GM18508 (cell line): Measurements from ENCODE around the gene SLC6A6.
A peak's percentile ranks its signal among the peaks of the same experiment; 100 is the strongest.

Experiments
- ATAC-seq: cut with Tn5 transposase; IDR thresholded peaks from one replicate; pipeline ENCODE4 v1.9.1; 2021; ENCODE audit warnings: moderate number of reproducible peaks; ENCODE audit not compliant: insufficient read depth, unreplicated experiment

SLC6A6 gene

GRCh38 chr3:14414846-14415464, 12.5 kb downstream of the SLC6A6 start:
- no peak for ATAC-seq

GRCh38 chr3:14415501-14415900, 13.1 kb downstream of the SLC6A6 start:
- ATAC-seq = no peak

DNA sequence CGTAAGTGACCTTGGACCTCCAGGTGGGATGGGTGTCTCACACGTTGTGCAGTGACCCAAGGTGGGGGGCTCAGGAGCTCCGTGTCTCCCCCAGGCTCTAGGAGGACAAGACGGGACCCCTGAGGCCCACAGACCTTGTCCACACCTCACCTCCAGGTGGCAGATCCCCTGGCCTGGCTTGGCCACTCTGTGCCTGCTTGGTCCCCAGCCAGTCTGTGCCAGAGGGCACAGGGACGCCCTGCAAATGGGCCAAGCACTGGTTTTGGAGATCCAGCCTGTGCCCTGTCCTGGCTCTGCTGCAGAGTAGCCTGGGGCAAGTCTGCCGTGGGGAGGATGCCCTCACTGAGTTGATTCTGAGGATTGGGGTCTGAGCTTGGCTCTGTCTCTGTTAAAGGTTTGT, 14.0 kb downstream of the SLC6A6 start:
- no peak for ATAC-seq

DNA sequence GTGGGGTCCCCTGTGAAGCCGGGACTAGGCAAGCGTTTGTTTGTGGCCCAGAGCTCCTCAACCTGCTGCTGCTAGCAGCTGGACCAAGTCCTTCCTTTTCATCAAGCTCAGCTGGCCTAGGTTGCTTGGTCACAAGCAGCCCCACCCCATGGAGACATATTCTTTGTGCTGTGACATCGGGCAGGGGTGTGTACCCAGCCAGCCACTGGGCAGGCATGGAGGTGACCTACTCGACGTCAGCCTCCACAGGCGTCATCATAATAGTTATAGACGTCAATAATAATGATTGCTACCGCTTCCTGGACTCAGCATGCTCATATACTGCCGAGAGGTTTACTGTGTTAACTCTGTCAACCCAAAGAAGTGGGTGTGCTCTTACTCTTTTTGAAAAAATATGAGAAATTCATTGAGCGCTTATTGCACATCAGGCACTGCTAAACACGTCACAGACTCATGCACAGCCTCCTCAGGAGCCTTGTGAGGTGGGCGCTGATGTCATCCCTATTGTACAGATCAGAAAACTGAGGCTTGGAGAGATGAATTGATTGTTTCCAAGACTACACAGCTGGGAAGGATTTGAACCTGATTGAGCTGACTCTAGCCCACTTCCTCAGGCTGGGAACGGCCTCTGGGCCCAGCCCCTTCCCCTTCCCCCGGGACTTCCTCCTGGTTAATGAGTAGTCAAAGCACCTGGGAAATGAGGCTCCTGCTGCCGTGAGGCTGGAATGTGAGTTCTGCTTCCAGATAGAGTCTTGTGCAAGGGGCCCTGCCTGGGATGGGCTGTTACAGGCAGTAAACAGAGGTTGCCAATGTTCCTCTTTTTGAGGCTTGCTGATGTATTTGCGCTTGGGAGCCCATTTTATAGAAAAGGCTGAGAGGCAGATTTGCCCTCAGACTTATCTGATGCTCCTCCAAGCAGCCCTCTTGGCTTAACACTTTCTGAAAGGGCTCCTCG, 16.2 kb downstream of the SLC6A6 start:
- ATAC-seq = no peak

GRCh38 chr3:14422016-14422963, 19.9 kb downstream of the SLC6A6 start:
- no peak for ATAC-seq

- ATAC-seq = no peak
These were observed 20.9 kb downstream of the SLC6A6 start for GRCh38 chr3:14423197-14423743.

DNA sequence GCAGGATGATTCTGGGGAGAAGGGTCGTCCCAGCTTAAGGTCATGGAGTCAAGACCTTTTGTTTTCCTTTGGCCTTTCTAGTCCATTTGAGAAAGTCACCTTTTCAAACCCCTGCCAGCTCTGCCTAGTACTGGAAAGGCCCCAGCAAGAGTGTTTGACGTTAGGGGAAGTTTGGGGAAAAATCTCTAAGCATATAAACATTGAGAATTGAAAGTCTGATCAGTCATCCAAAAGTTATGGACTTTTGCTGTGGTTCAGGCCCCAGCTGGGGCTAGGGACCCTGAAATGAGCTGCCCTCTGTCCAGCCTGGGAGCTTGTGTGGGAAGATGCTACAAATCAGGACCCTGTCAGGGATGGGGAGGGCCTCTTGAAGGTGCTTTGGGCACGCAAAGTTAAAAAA, 21.6 kb downstream of the SLC6A6 start:
- ATAC-seq = no peak

DNA sequence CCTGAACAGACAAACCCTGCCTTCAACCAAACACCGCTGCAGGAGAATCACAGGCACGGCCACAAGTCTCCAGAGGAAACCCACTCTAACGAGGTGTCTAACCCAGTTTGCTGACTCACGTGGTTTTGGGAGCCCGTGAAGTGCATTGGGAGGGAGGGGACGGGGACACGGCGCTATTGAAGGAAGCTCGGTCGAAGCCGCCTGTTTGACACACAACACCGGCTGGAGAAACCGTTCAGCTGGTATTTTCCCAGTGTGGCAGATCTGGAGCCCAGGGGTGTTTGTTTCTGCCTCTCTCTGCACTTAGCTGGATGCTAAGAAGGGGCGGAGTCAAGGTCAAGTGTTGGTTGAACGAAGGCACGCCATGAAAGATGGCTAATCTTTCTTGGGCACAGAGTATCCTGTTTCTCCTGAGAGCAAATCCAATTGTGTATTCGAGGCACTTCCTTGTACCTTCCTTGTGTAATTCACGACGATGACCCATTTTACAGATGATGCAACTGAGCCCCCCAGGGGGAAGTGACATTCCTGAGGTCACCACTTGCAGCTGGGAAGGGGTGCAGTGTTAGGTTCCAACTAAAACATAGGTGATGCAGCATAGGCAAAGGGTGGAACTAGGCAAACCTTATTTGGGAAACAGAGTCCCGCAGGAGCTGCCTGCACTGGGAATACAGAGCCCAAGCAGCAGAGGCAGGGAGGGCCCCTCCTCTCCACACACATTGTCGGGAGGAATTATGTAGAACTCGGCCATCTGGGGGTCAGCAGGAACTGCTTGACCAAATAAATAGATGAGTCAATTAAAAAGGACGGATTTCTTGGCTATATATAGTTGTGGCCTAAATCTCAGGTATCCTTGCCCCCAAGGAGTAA, 22.5 kb downstream of the SLC6A6 start:
- no peak for ATAC-seq

DNA sequence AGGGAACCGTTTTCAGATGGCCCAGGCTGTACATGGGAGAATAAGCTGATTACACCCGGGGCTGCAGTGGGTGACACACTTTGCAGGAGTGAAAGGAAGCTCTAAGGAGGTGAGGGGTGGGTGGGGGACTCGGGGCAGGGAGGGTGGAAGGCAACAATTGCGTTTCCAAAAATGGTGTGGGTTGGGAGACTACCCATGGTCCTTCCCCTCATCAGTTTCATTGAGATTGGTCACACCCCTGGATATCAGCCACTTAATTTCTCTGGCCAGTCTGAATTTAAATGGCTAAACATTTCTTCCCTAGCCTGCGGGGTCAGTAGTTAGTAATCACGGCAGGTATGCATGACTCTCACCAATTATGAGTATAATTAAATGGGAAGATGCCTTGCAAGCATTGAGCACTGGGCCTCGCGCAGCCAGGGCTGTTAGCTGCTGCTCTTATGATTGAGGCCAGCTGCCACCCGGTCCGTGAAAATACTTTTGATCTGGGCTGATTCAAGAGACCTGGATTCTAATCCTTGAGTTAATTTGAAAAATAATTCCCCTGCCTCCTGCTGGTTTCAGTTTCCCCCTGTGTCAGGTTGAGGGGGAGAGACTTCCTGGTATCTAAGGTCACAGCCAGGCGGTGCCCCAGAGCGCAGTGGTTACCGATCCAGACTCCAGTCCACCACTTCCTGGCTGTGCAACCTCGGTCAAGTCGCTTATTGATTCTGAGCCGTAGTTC, 23.3 kb downstream of the SLC6A6 start:
- ATAC-seq = no peak

- no peak for ATAC-seq
These were observed 23.9 kb downstream of the SLC6A6 start for GRCh38 chr3:14426305-14426620.

DNA sequence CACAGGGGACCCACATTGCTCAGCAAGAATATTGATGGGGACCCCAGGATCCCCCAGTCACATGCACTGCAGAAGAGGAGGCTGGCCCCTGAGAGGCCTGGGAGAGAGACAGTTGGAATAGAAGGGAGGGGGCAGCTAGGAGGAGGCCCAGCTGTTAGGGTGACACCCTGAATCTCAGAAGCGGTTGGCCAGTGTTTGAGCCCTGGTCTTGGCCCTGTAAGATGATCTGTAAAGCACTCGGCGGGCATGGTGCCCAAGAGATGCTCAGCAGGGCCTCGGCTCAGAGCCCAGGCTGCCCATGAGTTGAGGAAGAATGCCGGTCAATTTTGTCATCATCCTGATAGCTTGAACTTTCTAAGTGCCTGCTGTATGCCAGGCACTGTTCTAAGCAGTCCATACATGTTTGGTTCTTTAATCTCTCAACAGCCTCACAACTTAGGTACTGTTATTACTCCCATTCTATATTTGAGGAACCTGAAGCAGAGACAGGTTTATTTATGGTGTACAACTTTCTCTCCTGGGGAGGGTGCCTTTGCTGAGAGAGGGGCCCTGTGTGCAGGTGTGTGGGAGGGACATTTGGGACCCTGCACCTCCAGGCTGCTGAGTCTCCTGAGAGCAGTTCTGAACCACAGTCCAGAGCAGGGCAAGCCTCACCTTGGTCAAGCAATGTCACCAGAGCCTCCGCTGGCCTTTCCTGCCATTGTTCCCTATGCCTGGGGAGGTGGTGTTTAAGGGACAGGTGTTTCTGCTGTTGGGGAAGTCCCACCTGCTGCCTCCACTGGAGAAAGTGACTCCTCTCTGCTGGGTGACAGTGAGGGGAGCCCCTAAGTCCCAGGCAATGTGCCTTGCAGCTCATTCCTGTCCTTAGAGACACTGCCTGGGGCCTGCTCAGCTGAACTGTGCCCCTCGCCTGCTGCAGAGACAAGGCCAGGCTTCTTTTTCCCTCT, 26.0 kb downstream of the SLC6A6 start:
- ATAC-seq = no peak

GRCh38 chr3:14429237-14429636, 26.8 kb downstream of the SLC6A6 start:
- no peak for ATAC-seq

DNA sequence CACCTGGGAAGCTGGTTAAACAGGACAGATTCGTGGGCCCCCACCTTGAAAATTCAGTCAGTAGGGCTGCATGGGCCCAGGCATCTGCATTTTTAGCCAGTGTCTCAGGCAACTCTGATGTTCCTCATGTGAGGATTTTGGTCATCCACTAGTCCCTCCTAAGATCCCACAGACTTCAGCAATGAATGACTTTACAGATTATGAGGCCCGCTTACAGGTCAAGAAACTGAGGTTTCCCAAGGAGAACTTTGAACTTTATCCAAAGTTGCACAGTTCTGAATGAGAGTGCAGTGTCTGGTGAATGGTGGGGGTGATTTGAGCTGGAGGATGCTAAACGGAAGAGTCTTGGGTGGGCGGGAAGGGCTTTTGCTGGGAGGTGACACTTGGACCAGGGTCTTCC, 27.2 kb downstream of the SLC6A6 start:
- no peak for ATAC-seq

GRCh38 chr3:14430053-14430452, 27.6 kb downstream of the SLC6A6 start:
- no peak for ATAC-seq

GRCh38 chr3:14430706-14431451, 28.5 kb downstream of the SLC6A6 start:
- no peak for ATAC-seq

DNA sequence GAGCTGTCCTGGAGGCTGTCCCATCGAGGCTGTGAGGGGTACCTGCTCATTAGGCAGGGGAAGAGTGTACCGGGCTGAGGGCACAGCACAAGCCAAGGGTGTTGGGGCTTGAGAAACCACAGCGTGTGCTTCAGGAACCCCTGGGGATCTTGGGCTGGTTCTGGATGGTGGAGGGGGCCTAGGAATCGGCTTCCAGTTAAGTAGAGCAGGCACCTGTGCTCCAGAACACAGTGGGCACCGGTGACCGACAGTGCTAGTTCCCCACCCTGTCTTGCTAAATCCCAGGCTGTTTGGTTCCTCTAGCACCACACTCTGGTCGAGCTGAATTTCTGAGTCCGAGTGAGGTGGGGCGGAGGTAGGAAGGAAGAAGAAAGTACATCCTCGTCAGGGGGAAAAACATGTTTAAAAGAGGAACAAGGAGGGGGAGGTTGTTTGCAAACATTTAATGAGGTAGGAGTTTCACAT, 29.1 kb downstream of the SLC6A6 start:
- peak; percentile 3 for ATAC-seq
